NCI-H748 (cell line): ENCODE results near the gene SEPSECS.
"Not testable (repeated sequence)": the region's sequence is repeated elsewhere in the genome, so short reads cannot be mapped to it uniquely, and the experiment has no call there.

Experiments
- DNase-seq: peaks from one replicate; lab custom pipeline; 2025; ENCODE audit not compliant: unreplicated experiment; lab: John Stamatoyannopoulos, UW

The SEPSECS gene

DNA sequence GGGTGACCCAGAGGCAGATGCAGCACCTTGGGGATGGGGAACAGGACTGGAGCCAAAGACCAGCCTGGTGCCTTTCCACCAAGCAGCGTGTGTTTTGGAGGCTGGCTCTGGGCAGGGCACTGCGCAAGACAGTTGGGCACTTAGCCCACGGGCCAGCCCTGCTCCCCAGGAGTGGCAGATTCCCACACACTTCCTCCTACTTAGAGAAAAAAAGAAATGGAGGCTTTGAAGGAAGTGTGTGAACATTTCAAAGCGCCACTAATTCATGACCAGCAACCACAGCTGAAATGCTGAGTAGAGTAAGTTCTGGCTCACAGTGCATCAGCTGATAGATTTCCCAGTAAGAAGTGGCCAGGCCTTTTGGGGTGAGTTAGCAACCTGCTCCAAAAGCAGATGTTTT, 74.6 kb downstream of the SEPSECS start:
- DNase-seq, result no peak

- DNase-seq, result not testable (repeated sequence)
Observed at GRCh38 chr4:25083441-25083840, 76.8 kb downstream of the SEPSECS start.

DNA sequence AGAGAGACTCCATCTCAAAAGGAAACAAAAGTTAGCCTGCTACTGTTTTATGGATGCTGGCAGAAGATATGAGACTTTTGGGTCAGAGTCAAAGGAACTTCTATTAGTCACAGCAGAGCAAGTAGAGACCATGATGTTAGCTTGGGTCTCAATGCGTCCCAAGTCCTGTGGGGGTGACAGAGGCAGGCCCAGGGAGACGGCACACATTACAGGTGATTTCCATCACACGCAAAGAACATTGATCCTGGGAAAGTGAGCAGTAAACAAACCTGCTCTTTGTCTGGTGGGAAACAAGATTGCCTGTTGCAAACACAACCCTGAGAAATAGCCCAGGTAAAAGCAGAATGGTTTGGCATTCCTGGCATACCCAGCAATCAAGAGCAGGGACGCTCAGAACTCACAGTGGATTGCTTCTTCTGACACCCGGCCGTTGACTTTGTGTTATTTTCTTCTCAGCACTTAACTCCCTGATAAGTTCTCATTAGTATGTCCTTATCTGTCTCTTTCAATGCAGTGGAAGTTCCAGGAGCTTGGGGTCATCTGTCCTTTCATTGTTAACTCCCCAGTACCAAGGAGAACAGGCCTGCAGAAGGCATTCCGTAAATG, 78.3 kb downstream of the SEPSECS start:
- no peak for DNase-seq

DNA sequence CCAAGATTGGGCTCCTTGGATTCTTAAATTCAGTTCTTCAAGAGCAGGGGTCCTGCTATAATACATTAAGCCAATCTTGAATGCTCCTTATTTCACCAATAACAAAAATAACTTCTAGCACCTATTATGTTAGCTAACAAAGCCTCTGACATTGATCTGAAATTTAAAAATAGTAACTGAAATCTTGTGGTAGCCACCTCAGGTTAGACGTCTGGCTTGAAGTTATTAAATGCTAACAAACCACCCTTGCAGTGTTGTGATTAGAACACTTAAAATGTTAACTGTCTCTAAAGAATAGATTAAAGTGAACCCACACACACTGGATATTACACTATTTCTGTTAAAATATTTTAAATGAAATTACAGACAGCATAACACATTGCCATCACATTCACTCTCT, 79.7 kb downstream of the SEPSECS start:
- DNase-seq, result no peak

- DNase-seq, result no peak
Observed at GRCh38 chr4:25078523-25078922, 81.7 kb downstream of the SEPSECS start.

GRCh38 chr4:25076625-25077398, 83.4 kb downstream of the SEPSECS start:
- no peak for DNase-seq

GRCh38 chr4:25075851-25076250, 84.4 kb downstream of the SEPSECS start:
- no peak for DNase-seq

DNA sequence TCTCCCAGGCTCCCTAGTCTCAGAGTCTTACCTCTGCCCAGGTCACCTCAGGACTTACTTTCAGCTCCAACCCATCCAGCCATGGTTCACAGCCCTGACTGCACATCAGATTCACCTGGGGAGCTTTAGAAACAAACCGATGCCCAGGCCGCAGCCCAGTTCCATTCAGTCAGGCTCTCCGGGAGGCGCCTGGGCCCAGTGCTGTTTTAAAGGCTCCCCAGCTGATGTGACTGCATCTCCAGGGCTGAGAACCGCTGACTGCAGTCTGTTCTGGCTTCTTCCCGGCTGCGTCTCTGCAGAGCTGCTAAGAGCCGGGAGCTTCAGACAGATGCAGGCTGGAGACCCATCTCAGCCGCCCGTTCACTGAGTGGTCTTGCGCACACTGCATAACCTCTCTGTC, 85.1 kb downstream of the SEPSECS start:
- DNase-seq, result no peak

GRCh38 chr4:25070545-25070944, 89.7 kb downstream of the SEPSECS start:
- no peak for DNase-seq
